BE2C (cell line): Measurements from ENCODE around the gene CDC26.
"Not testable (repeated sequence)": the region's sequence is repeated elsewhere in the genome, so short reads cannot be mapped to it uniquely, and the experiment has no call there.

Experiments
- DNase-seq: peaks from one replicate; pipeline ENCODE4 v3.0.0-alpha.2; 2020
- H3K27me3 ChIP-seq: fragments of 250-450 bp; sonication (Bioruptor Pico); 2 replicates; pipeline ENCODE4 v1.5.1; 2020; ENCODE audit warnings: mild to moderate bottlenecking
- H3K36me3 ChIP-seq: fragments of 250-450 bp; sonication (Bioruptor Pico); 2 replicates; pipeline ENCODE4 v1.5.1; 2020; ENCODE audit warnings: mild to moderate bottlenecking
- H3K4me1 ChIP-seq: fragments of 250-450 bp; sonication (Bioruptor Pico); 2 replicates; pipeline ENCODE4 v1.5.1; 2020
- H3K4me3 ChIP-seq: 2 replicates; pipeline ENCODE4 v1.5.1; 2011; ENCODE audit warnings: low read depth, low read length
- H3K9me3 ChIP-seq: fragments of 250-450 bp; sonication (Bioruptor Pico); 2 replicates; pipeline ENCODE4 v1.5.1; 2020
- TF ChIP-seq, protein P1 (sequence below): IDR thresholded peaks from 2 replicates; pipeline ENCODE4 v1.5.1; 2012; ENCODE audit warnings: mild to moderate bottlenecking, low read depth, low read length

CDC26 gene

DNA sequence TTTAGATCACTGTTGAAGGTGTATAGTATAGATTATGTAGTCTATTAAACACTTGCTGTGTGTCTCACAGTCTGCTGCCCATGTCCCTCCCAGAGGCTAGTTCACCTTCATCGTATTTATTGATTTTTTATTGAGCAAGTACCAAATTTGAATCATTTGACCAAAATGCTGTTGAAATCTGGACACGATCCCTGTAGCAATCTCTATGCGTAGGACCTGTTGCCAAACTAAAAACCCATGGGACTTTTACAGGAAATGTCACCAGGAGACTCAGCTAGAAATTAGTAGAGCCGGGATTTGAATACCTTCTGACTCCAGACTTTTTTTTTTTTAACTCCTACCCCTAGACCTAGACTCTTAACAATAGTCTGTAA, 36.5 kb downstream of the CDC26 start:
- TF ChIP-seq, protein P1, sequence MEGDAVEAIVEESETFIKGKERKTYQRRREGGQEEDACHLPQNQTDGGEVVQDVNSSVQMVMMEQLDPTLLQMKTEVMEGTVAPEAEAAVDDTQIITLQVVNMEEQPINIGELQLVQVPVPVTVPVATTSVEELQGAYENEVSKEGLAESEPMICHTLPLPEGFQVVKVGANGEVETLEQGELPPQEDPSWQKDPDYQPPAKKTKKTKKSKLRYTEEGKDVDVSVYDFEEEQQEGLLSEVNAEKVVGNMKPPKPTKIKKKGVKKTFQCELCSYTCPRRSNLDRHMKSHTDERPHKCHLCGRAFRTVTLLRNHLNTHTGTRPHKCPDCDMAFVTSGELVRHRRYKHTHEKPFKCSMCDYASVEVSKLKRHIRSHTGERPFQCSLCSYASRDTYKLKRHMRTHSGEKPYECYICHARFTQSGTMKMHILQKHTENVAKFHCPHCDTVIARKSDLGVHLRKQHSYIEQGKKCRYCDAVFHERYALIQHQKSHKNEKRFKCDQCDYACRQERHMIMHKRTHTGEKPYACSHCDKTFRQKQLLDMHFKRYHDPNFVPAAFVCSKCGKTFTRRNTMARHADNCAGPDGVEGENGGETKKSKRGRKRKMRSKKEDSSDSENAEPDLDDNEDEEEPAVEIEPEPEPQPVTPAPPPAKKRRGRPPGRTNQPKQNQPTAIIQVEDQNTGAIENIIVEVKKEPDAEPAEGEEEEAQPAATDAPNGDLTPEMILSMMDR = no peak
- DNase-seq = no peak
- no peaks in the 10 kb centered on the region for H3K9me3 ChIP-seq

DNA sequence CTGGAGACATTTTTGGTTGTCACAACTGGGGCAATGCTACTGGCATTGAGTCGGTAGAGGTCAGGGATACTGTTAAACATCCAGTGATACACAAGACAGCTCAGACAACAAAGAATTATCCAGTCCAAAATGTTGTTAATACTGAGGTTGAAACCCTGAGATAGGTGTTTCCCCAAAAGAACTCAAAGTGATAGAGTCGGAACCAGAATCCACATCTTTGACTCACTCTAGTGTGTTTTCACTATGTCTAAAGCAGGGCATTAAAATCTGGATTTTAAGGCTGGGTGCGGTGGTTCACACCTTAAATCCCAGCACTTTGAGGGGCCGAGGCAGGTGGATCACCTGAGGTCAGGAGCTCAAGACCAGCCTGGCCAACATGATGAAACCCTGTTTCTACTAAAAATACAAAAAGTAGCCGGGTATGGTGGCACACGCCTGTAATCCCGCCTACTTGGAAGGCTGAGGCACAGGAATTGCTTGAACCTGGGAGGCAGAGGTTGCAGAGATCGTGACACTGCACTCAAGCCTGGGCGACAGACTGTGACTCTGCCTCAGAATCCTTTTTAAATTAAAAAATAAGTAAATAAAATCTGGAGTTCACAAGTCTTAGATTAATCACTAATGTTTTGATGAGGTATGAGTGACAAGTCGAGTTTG, 37.0 kb downstream of the CDC26 start:
- DNase-seq = no peak
- Histone ChIP-seq H3K4me1 (peaks cover 8% of the 10 kb centered on the region), H3K36me3 (peaks cover 8% of the 10 kb centered on the region; the same call in 1 of the 2 replicates), H3K9me3 (no peaks in the 10 kb centered on the region), H3K4me3 (no peak overlapping the region), H3K27me3 (no peaks in the 10 kb centered on the region)
- TF ChIP-seq, protein P1 = no peak

More for the DNA sequence above, 36.5 kb downstream of the CDC26 start:
- Histone ChIP-seq H3K27me3 (no peaks in the 10 kb centered on the region), H3K4me1 (peaks cover 8% of the 10 kb centered on the region), H3K4me3 (no peak overlapping the region), H3K36me3 (peaks cover 8% of the 10 kb centered on the region; the same call in 1 of the 2 replicates)

DNA sequence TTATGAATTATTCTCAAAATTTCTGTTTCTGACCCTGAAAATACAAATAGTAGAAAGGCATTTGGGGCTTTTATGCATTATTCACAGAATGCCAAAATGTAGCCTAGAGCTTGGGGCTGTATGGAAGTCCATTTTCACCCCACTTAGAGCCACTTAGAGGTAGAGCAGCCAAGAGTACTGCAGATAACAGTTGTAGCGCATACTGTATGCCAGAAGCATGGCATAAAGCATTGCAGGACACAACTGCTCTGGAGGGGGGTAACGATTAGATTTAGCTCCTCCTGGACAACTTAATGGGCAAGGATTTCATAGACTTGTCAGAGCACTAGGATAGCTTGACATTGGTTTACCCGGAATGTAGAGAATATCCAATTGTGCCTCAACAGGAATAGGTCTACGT, 38.3 kb downstream of the CDC26 start:
- H3K27me3 ChIP-seq = no peaks in the 10 kb centered on the region
- H3K4me1 ChIP-seq = peaks cover 8% of the 10 kb centered on the region
- no peak overlapping the region for H3K4me3 ChIP-seq
- H3K9me3 ChIP-seq = no peaks in the 10 kb centered on the region
- DNase-seq = peak; percentile 18
- TF ChIP-seq, protein P1 = no peak
- H3K36me3 ChIP-seq = peaks cover 8% of the 10 kb centered on the region; the same call in 1 of the 2 replicates

DNA sequence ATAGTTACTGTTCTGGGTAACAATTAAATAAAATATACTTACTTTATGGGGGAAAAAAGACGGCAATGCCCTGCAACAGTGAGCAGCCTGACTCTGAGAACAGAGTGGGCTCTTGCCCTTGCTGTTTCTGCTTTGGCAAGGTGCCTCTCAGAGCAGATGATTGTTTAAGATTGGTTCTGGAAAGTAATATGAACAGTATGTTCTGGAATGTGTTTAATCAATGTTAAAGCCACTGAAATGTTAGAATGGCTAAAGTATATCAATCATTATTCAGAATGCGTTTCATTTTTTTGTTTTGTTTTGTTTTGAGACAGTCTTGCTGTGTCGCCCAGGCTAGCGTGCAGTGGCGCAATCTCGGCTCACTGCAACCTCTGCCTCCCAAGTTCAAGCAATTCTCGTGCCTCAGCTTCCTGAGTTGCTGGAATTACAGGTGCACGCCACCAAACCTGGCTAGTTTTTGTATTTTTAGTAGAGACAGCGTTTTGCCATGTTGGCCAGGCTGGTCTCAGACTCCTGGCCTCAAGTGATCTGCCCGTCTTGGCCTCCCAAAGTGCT, 39.6 kb downstream of the CDC26 start:
- not testable (repeated sequence) for H3K4me1 ChIP-seq, H3K36me3 ChIP-seq, H3K27me3 ChIP-seq, DNase-seq, H3K4me3 ChIP-seq, H3K9me3 ChIP-seq

DNA sequence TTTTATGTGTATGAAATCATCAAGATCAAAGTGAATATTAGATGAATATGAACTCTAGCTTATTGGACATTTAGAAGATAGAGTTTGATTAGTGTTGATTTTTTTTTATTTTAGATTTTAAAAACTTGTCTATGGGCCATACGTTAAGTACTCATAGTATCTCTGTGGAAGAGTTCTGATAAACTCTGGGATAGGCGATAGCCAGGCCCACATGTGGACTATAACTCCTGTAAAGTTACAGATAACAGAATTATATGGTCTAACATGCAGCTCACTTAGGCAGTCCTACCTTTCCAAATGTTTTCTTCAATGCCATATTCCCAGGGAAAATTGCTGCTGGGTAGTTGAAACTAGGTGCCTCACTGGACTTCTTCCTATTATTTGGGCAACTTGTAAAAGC, 43.7 kb downstream of the CDC26 start:
- Histone ChIP-seq H3K27me3 (no peaks in the 10 kb centered on the region), H3K4me3 (no peak overlapping the region), H3K4me1 (peaks cover 7% of the 10 kb centered on the region), H3K9me3 (no peaks in the 10 kb centered on the region), H3K36me3 (peaks cover 7% of the 10 kb centered on the region; the same call in 1 of the 2 replicates)
- TF ChIP-seq, protein P1 = no peak
- DNase-seq = no peak

DNA sequence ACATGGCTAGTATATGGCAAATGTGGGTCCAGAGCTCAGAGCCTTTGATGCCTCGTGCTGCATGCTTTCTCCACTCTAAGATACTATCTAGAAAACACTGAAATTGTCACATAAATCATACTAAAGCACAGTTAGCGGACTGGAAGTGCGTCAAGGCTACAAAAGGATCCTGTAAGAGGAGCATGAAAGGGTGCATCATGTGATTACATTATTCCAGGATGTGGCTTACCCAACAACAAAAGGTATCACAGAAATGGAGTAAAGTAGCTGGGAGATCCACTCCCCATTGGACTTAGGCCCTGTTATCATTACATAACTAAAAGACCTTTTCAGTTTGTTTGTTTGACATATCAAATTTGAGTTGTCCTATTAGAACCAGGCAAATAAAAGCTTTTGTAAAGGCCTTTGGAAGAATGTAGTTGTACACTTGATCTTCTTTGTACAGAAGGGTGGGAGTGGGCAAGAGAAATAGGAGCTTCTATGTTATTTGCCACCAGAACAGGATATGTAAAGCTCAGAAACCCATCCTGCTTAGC, 47.2 kb downstream of the CDC26 start:
- DNase-seq = no peak
- Histone ChIP-seq H3K4me1 (no peaks in the 10 kb centered on the region), H3K9me3 (no peaks in the 10 kb centered on the region), H3K27me3 (no peaks in the 10 kb centered on the region), H3K36me3 (peaks cover 13% of the 10 kb centered on the region), H3K4me3 (no peak overlapping the region)
- TF ChIP-seq, protein P1 = no peak
